GM21528 (cell line): Measurements from ENCODE around the gene DAB2IP.

Source experiments
- ATAC-seq: cut with Tn5 transposase; IDR thresholded peaks from one replicate; pipeline ENCODE4 v1.9.1; 2021; ENCODE audit warnings: mild to moderate bottlenecking, moderate library complexity; ENCODE audit not compliant: unreplicated experiment, low FRiP score

The DAB2IP gene

GRCh38 chr9:121770415-121771273, 119.2 kb downstream of the DAB2IP start:
- no peak for ATAC-seq

- no peak for ATAC-seq
Observed at GRCh38 chr9:121771418-121771817, 120.0 kb downstream of the DAB2IP start.

- no peak for ATAC-seq
Observed at GRCh38 chr9:121771851-121772599, 120.6 kb downstream of the DAB2IP start.

- no peak for ATAC-seq
Observed at GRCh38 chr9:121772600-121773285, 121.3 kb downstream of the DAB2IP start.

GRCh38 chr9:121773286-121773953, 122.0 kb downstream of the DAB2IP start:
- no peak for ATAC-seq

GRCh38 chr9:121773954-121774714, 122.7 kb downstream of the DAB2IP start:
- no peak for ATAC-seq

- ATAC-seq = no peak
Observed at GRCh38 chr9:121774715-121775613, 123.5 kb downstream of the DAB2IP start.

GRCh38 chr9:121776001-121776738, 124.7 kb downstream of the DAB2IP start:
- ATAC-seq = no peak

- ATAC-seq = no peak
Observed at GRCh38 chr9:121776739-121777637, 125.6 kb downstream of the DAB2IP start.

- ATAC-seq = no peak
Observed at GRCh38 chr9:121778252-121779225, 127.1 kb downstream of the DAB2IP start.

GRCh38 chr9:121779381-121780117, 128.1 kb downstream of the DAB2IP start:
- no peak for ATAC-seq

GRCh38 chr9:121780177-121781040, 129.0 kb downstream of the DAB2IP start:
- ATAC-seq = no peak

- ATAC-seq = no peak
Observed at GRCh38 chr9:121781145-121781548, 129.7 kb downstream of the DAB2IP start.

- no peak for ATAC-seq
Observed at GRCh38 chr9:121781701-121782464, 130.4 kb downstream of the DAB2IP start.
